ENCODE results near the gene COL4A2. TPM values are rescaled to one million over a fixed set of nuclear protein-coding genes. Genes with fewer than 3 reads are reported as not detected.

Gene COL4A2
- total and polyA plus RNA-seq, 9 donors, result 59.5 to 171 (median 136) TPM

DNA sequence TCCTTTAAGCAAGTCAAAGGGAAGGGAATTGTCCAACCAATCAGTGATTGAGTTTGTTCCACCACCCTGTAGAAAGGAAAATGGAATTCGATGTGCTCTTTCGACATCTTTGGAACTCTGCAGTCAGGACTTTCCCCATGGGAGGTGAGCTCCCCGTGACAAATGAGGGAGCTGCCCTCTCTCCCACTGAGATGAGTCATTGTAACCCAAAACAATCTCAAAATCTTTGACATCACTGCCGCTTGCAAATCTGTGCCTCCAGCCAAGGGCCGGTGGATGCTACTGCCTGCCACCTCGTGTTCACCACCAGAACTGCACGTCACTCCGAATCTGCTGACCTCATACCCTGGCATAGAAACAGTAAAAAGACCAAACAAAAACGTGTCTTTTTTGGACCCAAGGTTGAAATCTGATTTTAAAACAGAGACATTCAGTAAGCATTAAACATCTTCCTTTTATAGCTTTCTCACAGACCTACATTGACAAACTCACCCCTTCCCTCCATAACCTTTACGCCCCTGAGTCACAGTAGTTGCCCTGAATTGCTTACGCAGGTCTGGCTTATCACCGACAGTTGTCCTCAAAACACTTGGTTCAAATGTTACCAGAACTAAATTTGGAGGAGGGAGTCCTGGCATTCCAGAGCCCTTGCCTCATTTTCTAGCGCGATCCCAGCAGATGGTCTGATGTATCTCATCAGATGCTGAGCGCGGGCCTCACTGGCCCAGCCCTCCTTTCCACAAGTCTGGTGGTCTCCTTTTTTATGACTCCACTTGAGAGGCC, 105.2 kb downstream of the COL4A2 start:
- DNase-seq, result peak; percentile 89 to 94 (median 94)
- peak overlapping the region; percentile 48 to 72 for H3K27ac ChIP-seq
- no peak overlapping the region for H3K4me3 ChIP-seq
- intact Hi-C loops (cut with DNase I), result loop anchor here (5.0 to 10.0 kb wide), 8 partner anchors 70 to 190 kb away; partner anchors contain the start of genes COL4A1 (in 3 of the 4) and COL4A2 (in 3 of the 4)
- H3K9me3 ChIP-seq, result no peaks in the 10 kb centered on the region
- no peaks in the 10 kb centered on the region for H3K27me3 ChIP-seq
- WGBS, 3 donors, result 30% methylated on average over 16 of the region's 16 CpGs
- TF ChIP-seq, protein P1, sequence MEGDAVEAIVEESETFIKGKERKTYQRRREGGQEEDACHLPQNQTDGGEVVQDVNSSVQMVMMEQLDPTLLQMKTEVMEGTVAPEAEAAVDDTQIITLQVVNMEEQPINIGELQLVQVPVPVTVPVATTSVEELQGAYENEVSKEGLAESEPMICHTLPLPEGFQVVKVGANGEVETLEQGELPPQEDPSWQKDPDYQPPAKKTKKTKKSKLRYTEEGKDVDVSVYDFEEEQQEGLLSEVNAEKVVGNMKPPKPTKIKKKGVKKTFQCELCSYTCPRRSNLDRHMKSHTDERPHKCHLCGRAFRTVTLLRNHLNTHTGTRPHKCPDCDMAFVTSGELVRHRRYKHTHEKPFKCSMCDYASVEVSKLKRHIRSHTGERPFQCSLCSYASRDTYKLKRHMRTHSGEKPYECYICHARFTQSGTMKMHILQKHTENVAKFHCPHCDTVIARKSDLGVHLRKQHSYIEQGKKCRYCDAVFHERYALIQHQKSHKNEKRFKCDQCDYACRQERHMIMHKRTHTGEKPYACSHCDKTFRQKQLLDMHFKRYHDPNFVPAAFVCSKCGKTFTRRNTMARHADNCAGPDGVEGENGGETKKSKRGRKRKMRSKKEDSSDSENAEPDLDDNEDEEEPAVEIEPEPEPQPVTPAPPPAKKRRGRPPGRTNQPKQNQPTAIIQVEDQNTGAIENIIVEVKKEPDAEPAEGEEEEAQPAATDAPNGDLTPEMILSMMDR (IDR thresholded peaks at IDR 0.05), result peak; percentile 72 to 97 (median 94)
- TF ChIP-seq POLR2A (IDR thresholded peaks at IDR 0.05), result no peak
- peak; percentile 95 for TF ChIP-seq EP300 (IDR thresholded peaks at IDR 0.05)
- H3K4me1 ChIP-seq (ENCODE audit: insufficient read depth), result peaks cover 19% of the 10 kb centered on the region
- H3K36me3 ChIP-seq, result no peaks in the 10 kb centered on the region

DNA sequence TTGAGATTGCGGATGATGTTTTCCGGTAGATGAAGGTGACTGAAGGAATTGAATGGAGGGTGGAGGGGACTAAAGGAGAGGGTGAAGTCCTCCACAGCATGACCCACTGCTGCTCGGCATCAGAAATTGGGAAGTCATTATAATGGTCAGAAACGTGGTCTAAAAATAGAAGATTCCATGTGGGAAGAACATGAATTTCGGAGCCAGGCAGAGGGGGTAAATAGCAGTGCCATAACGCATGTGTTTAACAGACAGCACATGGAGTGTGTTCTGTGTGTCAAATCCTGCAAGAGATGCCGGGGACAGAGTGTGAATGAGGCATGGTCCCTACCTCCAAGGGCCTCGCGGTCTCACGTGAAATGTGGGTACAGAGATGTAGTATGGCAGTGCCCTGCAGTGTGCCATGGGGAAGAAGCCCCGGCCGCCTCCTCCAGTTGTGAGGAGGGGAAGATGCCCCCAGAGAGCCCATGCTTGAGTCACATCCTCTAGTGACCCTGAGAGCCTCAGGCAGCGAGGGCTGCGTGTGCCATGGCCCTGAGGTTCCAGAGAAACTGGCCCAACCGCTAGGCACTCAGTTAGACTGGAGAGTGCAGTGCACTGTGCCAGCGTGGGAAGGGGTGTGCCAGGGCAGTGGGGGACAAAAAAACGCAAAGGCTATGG, 106.1 kb downstream of the COL4A2 start:
- intact Hi-C loops (cut with DNase I), result loop anchor here (5.0 to 10.0 kb wide), 8 partner anchors 71 to 191 kb away; partner anchors contain the start of genes COL4A1 (in 3 of the 4) and COL4A2 (in 3 of the 4)
- Histone ChIP-seq H3K36me3 (no peaks in the 10 kb centered on the region), H3K4me1 (ENCODE audit: insufficient read depth) (peaks cover 16% of the 10 kb centered on the region), H3K27ac (peak overlapping the region; percentile 34 to 72), H3K27me3 (no peaks in the 10 kb centered on the region), H3K9me3 (no peaks in the 10 kb centered on the region), H3K4me3 (no peak overlapping the region)
- TF ChIP-seq EP300 (IDR thresholded peaks at IDR 0.05) (no peak), POLR2A (IDR thresholded peaks at IDR 0.05) (no peak)
- TF ChIP-seq, protein P1 (IDR thresholded peaks at IDR 0.05), result no peak
- DNase-seq, result no peak
- 79 to 89% (median 88%) methylated on average over 17 of the region's 17 CpGs for WGBS, 3 donors

DNA sequence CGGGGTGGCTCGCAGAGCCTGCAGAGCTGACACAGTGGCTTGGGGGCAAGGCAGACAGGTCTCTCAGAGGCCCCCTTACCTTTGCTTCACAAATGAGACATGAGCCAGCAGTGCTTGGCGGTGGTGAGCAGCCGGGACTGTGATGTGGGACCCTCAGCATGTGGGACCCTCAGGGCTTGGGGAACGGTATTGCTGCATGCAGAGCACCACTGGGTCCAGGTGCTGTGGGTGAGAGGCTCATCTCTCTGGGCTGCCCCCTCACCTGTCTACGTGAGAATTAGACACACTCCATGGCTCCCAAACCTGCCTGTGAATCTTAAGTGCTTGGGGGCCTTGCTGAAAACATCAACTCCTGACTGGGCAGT, 106.6 kb downstream of the COL4A2 start:
- DNase-seq, result no peak
- WGBS, 3 donors, result 72 to 89% (median 80%) methylated on average over 5 to 6 of the region's 6 CpGs
- H3K4me3 ChIP-seq, result no peak overlapping the region

DNA sequence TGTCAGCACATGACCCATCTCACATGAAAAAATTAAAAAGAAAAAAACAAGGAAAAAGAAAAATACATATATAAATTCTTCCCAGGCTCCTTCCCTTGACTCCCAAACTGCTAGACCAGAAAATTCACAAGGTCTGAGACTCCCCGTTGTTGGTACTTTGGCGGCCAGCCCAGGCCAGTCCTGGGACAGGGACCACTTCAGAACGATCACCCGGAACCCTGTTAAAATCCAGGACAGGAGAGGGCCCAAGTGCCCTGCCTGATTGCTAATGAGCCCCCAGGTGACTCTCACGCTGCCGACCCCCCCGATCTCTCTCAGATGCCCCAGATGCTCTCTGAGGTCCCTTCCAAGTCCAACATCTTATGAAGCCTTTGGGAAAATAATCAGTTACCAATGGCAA, 107.2 kb downstream of the COL4A2 start:
- intact Hi-C loops (cut with DNase I), result loop anchor here (5.0 to 10.0 kb wide), 8 partner anchors 72 to 192 kb away; partner anchors contain the start of genes COL4A1 (in 3 of the 4) and COL4A2 (in 3 of the 4)
- WGBS, 3 donors, result 85 to 88% (median 86%) methylated on average over 7 of the region's 7 CpGs
- no peak for DNase-seq
- no peaks in the 10 kb centered on the region for H3K36me3 ChIP-seq
- H3K9me3 ChIP-seq, result no peaks in the 10 kb centered on the region
- TF ChIP-seq POLR2A (IDR thresholded peaks at IDR 0.05) (no peak), EP300 (IDR thresholded peaks at IDR 0.05) (no peak)
- TF ChIP-seq, protein P1 (IDR thresholded peaks at IDR 0.05), result no peak
- H3K27ac ChIP-seq, result no peak overlapping the region
- H3K4me1 ChIP-seq (ENCODE audit: insufficient read depth), result peaks cover 16% of the 10 kb centered on the region
- no peaks in the 10 kb centered on the region for H3K27me3 ChIP-seq
- H3K4me3 ChIP-seq, result no peak overlapping the region

More for the DNA sequence above, 106.6 kb downstream of the COL4A2 start:
- Histone ChIP-seq H3K4me1 (ENCODE audit: insufficient read depth) (peaks cover 16% of the 10 kb centered on the region), H3K36me3 (no peaks in the 10 kb centered on the region), H3K27me3 (no peaks in the 10 kb centered on the region), H3K27ac (peak overlapping the region in 1 of 2 donors; percentile 24), H3K9me3 (no peaks in the 10 kb centered on the region)
- TF ChIP-seq POLR2A (IDR thresholded peaks at IDR 0.05), result no peak
- TF ChIP-seq, protein P1 (IDR thresholded peaks at IDR 0.05), result no peak
- no peak for TF ChIP-seq EP300 (IDR thresholded peaks at IDR 0.05)
- intact Hi-C loops (cut with DNase I), result loop anchor here (5.0 to 10.0 kb wide), 8 partner anchors 71 to 191 kb away; partner anchors contain the start of genes COL4A1 (in 3 of the 4) and COL4A2 (in 3 of the 4)

All from ovary (tissue), 9 donors.